NCI-H2196 treated with DMSO at 0.1 percent for 48 hours (cell line): ENCODE results near the gene IL3RA.
"Not testable (repeated sequence)": the region's sequence is repeated elsewhere in the genome, so short reads cannot be mapped to it uniquely, and the experiment has no call there.

Experiments
- DNase-seq: peaks from one replicate; lab custom pipeline; 2025; ENCODE audit not compliant: unreplicated experiment; lab: John Stamatoyannopoulos, UW

The IL3RA gene

GRCh38 chrX:1336331-1336943 is at the start of gene IL3RA:
Gene IL3RA (plus strand): TSS chrX:1336785. CDS start chrX:1341766, 4,981 bp downstream.
- no peak for DNase-seq

GRCh38 chrX:1289535-1289934 is 47.0 kb upstream of the IL3RA start:
- DNase-seq: no peak

- no peak for DNase-seq
Measured at GRCh38 chrX:1291110-1291740, 45.4 kb upstream of the IL3RA start.

GRCh38 chrX:1292575-1293290 is 43.9 kb upstream of the IL3RA start:
- no peak for DNase-seq

- no peak for DNase-seq
Measured at GRCh38 chrX:1294301-1295067, 42.1 kb upstream of the IL3RA start.

GRCh38 chrX:1295550-1295949 is 41.0 kb upstream of the IL3RA start:
- DNase-seq: no peak

- DNase-seq: not testable (repeated sequence)
Measured at GRCh38 chrX:1297591-1297990, 39.0 kb upstream of the IL3RA start.

GRCh38 chrX:1300449-1300848 is 36.1 kb upstream of the IL3RA start:
- DNase-seq: no peak

GRCh38 chrX:1305411-1305810 is 31.2 kb upstream of the IL3RA start:
- no peak for DNase-seq

GRCh38 chrX:1306909-1307625 is 29.5 kb upstream of the IL3RA start:
- DNase-seq: no peak

GRCh38 chrX:1307626-1308340 is 28.8 kb upstream of the IL3RA start:
- DNase-seq: no peak

GRCh38 chrX:1308476-1308875 is 28.1 kb upstream of the IL3RA start:
- DNase-seq: no peak

GRCh38 chrX:1308917-1309316 is 27.7 kb upstream of the IL3RA start:
- not testable (repeated sequence) for DNase-seq

GRCh38 chrX:1313788-1314187 is 22.8 kb upstream of the IL3RA start:
- DNase-seq: no peak

- DNase-seq: no peak
Measured at GRCh38 chrX:1316527-1316926, 20.1 kb upstream of the IL3RA start.

- no peak for DNase-seq
Measured at GRCh38 chrX:1321674-1322073, 14.9 kb upstream of the IL3RA start.

GRCh38 chrX:1322393-1322792 is 14.2 kb upstream of the IL3RA start:
- no peak for DNase-seq

- DNase-seq: no peak
Measured at GRCh38 chrX:1323315-1323714, 13.3 kb upstream of the IL3RA start.

GRCh38 chrX:1325515-1326116 is 11.0 kb upstream of the IL3RA start:
- DNase-seq: no peak
